Adrenal gland (tissue), 5 donors: ENCODE data around the gene GCGR.

ENCODE experiments used
- CTCF ChIP-seq, 6 experiments: fragments of 450-650 bp in 4 of 6; fragments of 200-600 bp in 2 of 6; sonication (generic) in 1 of 6; IDR thresholded peaks; 1 replicate in 5 of 6; 2 replicates in 1 of 6; pipeline versions ENCODE4 v1.5.1 to v1.8.0; 2016 to 2021; ENCODE audit warnings: antibody characterized with exemption in 6 of 6, mild to moderate bottlenecking in 2 of 6, moderate library complexity in 1 of 6
- POLR2A ChIP-seq, 2 donors: fragments of 450-650 bp; IDR thresholded peaks; one replicate each; pipeline ENCODE4 v1.6.1; 2017; ENCODE audit warnings: antibody characterized with exemption in 2 of 2, mild to moderate bottlenecking in 2 of 2, moderate library complexity in 1 of 2
- donor health status: DM: no; HTN: no; CAD: no.

DNA sequence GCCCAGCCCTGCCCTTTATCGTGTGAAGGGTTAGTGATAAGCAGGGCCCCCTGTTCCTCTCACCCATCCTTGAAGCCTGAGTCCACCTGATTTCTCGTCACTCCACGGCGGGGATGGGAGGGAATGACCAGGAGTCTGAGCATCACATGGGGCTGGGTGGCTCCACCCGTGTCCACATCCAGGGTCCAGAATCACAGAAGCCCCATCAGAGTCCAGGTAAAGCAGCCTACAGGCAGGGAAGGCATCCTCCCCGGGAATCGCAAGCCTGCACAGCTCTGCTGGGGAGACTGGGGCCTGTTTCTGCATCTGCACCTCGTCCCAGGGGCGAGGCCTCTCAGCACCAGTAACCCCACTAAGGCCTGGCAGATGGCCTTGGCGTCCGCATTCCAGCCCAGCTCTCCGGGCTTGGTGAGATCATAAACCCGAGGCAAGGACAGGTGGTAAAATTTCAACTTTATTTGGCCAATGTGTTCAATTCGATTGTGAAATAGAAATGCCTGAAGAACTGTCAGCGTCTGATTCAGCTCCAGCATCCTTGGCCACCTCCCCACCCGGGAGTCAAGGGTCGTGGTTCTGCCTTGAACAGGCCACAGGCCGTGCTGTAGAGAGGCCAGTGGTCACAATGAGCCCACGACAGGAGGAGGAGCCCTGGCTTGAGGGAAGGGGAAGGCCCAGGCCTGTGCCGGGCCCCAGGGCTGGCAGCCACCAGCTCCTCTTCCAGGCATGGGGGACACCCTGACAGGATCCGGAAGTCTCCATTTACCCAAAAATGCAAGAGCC lies 39.0 kb downstream of the GCGR start:
- TF ChIP-seq POLR2A (IDR thresholded peaks at IDR 0.05) (peak in 1 of 2 donors; percentile 55), CTCF (IDR thresholded peaks at IDR 0.05) (no peak)
